Neutrophil (primary cell): Measurements from ENCODE around the gene IRX4.

Source experiments
- H3K27ac ChIP-seq: fragments of 200-600 bp; sonication (generic); 2 replicates; pipeline ENCODE4 v1.5.1; 2016; ENCODE audit warnings: mild to moderate bottlenecking, moderate library complexity
- H3K27me3 ChIP-seq: fragments of 200-600 bp; sonication (generic); 2 replicates; pipeline ENCODE4 v1.6.0; 2016; ENCODE audit warnings: mild to moderate bottlenecking
- H3K36me3 ChIP-seq: fragments of 200-600 bp; sonication (generic); 2 replicates; pipeline ENCODE4 v1.5.1; 2017
- H3K4me1 ChIP-seq, 2 experiments: fragments of 200-600 bp in 1 of 2; sonication (generic) in 1 of 2; 1 replicate in 1 of 2; 2 replicates in 1 of 2; pipeline versions ENCODE4 v1.5.1 to v1.6.1; 2013 to 2016; ENCODE audit warnings: low read depth in 1 of 2, low read length in 1 of 2, mild to moderate bottlenecking in 1 of 2, moderate library complexity in 1 of 2; ENCODE audit not compliant: control insufficient read depth in 1 of 2, insufficient read depth in 1 of 2
- H3K4me3 ChIP-seq, 2 experiments: fragments of 200-600 bp in 1 of 2; sonication (generic) in 1 of 2; 1 replicate in 1 of 2; 2 replicates in 1 of 2; pipeline ENCODE4 v1.5.1; 2013 to 2016; ENCODE audit warnings: low read depth in 1 of 2, low read length in 1 of 2, mild to moderate bottlenecking in 1 of 2, moderate library complexity in 1 of 2
- H3K9me3 ChIP-seq: fragments of 200-600 bp; sonication (generic); 2 replicates; pipeline ENCODE4 v1.5.1; 2016
- TF ChIP-seq, protein P1 (sequence below): fragments of 200-600 bp; sonication (generic); IDR thresholded peaks from 2 replicates; pipeline ENCODE4 v1.5.1; 2016; ENCODE audit warnings: antibody characterized with exemption

Gene IRX4

DNA sequence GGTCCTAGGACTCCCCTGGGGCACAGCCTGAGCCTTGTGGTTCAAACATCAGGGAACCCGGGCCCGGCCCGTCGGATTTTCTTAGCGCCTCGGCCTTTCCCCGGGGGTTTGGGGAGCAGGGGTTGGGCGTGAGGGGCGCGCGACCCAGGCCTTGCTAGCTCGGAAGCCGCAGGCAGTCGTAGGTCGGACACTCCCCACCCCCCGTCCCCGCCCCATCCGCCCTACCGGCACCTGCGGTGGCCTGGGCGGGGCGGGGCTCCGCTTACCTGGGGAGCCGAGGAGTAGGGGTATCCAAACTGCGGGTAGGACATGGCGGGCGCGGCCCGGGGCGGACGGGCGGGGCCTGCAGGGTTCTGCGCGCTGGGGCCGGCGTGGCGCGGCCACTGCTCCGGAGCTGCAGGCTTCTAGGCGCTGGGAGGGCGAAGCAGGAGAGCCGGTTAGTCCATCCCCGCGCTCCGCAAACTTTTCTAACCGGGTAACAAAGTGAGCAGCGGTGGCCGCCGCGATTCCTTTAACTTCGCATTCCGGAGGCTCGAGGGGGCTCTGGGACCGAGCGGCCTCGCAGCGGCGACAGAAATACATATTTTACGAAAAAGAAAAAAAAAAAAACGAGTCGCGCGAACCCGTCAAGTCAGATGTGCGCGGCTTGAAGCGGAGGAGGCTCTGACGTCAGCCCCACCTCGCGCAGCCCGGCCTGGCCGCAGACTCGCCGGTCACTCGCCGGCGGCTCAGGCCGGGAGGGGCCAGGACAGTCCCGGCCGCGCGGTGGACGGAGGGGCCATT is at the start of gene IRX4:
Gene IRX4 (minus strand): TSS at position 589 of the 783 bp plus-strand sequence. CDS start 278 bp downstream, at position 311.
- no peak within 1 kb of the TSS for H3K4me3 ChIP-seq
- peaks cover 100% of the 10 kb centered on the region for H3K27me3 ChIP-seq
- TF ChIP-seq, protein P1, sequence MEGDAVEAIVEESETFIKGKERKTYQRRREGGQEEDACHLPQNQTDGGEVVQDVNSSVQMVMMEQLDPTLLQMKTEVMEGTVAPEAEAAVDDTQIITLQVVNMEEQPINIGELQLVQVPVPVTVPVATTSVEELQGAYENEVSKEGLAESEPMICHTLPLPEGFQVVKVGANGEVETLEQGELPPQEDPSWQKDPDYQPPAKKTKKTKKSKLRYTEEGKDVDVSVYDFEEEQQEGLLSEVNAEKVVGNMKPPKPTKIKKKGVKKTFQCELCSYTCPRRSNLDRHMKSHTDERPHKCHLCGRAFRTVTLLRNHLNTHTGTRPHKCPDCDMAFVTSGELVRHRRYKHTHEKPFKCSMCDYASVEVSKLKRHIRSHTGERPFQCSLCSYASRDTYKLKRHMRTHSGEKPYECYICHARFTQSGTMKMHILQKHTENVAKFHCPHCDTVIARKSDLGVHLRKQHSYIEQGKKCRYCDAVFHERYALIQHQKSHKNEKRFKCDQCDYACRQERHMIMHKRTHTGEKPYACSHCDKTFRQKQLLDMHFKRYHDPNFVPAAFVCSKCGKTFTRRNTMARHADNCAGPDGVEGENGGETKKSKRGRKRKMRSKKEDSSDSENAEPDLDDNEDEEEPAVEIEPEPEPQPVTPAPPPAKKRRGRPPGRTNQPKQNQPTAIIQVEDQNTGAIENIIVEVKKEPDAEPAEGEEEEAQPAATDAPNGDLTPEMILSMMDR = no peak
- H3K4me1 ChIP-seq = no peaks in the 10 kb centered on the region
- no peaks in the 10 kb centered on the region for H3K36me3 ChIP-seq
- H3K9me3 ChIP-seq = no peaks in the 10 kb centered on the region
- H3K27ac ChIP-seq = no peak within 1 kb of the TSS

DNA sequence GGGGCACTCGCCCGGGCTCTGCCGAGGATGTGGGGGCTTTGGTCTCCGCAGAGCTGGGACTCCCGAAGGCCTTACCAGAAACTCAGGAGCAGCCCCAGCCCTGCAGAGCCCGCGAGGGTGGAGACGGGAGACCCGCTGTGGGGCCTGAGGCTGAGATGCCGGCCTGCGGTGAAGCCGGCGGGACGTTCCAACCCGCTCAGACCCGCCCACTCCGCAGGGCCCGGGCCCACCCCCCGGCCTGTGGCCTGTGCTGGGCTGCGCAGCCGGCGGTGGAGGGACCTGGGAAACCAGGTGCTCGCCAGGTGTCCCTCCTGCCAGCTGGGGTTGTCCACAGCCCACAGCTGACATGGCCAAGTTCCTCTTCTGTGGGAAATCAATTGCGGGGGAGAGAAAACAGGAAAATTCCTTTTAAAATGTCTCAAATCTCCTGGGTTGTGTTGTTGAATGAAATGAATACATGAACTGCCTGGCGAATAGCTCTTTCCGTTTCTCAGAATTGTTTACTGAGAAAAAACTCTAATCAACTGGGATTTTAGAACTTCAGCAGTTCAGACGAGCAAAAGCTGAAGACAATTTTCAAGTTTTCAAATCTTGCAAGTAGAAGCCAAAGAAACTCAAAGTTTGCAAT is 49.0 kb upstream of the IRX4 start:
- no peaks in the 10 kb centered on the region for H3K36me3 ChIP-seq
- H3K4me1 ChIP-seq = no peaks in the 10 kb centered on the region
- H3K27ac ChIP-seq = no peak overlapping the region
- H3K27me3 ChIP-seq = peaks cover 76% of the 10 kb centered on the region
- TF ChIP-seq, protein P1 = no peak
- no peak overlapping the region for H3K4me3 ChIP-seq
- H3K9me3 ChIP-seq = no peaks in the 10 kb centered on the region

DNA sequence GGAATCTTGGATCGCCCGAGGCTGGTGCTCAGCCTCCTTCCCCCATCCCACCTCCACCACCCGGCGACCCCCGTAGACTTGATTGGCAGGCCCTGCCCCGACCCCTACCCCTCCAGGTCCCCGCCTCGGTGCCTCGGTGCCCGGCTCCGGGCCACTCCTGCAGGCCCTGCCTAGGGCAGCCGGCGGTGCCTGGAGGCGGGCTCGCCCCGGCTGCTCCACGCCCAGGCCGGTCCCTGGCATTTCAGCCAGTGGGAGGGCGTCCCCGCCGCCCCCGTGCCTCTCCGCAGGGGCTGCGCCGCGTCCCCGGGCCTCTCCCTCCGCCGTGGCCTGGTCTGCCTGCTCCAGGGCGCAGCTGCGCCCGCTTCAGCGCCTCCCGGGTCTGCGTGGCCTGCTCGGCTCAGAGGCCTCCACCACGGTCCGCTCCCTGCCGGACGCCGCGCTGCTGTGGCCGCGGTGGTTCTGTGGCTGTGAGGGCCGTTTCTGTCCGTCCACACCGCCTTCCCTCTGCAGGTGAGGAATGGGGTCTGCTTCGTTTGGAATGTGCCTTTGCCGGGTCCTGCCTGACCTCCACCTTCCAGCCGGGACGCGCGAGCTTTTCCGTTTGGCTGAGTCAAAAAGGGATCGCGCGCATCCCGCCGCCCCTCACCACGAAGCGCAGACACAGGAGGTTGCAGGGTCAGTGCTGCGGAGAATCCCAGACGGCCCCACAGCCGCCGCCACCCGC is 48.3 kb upstream of the IRX4 start:
- Histone ChIP-seq H3K27ac (no peak overlapping the region), H3K4me1 (no peaks in the 10 kb centered on the region), H3K36me3 (no peaks in the 10 kb centered on the region), H3K9me3 (no peaks in the 10 kb centered on the region), H3K4me3 (no peak overlapping the region), H3K27me3 (peaks cover 80% of the 10 kb centered on the region)
- TF ChIP-seq, protein P1 = no peak

DNA sequence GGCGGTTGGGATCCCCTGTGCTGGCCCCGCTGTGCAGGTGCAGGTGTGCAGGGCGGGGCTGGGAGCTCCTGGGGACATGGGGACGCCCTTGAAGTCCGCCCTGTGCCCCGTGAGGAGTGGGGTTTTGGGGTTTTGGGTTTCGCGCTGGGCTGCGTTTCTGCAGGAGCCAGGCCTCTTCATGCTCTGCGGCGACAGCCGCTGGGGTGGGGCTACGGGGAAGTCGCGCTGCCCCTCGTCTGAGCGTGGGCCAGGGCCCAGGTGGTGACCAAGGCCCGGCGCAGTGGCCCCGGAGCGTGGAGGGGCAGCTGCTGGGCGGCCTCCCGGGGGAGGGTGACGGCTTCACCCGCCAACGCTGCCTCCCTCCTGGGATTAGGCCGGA is 47.8 kb upstream of the IRX4 start:
- Histone ChIP-seq H3K4me1 (no peaks in the 10 kb centered on the region), H3K9me3 (no peaks in the 10 kb centered on the region), H3K36me3 (no peaks in the 10 kb centered on the region), H3K27ac (no peak overlapping the region), H3K4me3 (no peak overlapping the region), H3K27me3 (peaks cover 80% of the 10 kb centered on the region)
- TF ChIP-seq, protein P1 = no peak

DNA sequence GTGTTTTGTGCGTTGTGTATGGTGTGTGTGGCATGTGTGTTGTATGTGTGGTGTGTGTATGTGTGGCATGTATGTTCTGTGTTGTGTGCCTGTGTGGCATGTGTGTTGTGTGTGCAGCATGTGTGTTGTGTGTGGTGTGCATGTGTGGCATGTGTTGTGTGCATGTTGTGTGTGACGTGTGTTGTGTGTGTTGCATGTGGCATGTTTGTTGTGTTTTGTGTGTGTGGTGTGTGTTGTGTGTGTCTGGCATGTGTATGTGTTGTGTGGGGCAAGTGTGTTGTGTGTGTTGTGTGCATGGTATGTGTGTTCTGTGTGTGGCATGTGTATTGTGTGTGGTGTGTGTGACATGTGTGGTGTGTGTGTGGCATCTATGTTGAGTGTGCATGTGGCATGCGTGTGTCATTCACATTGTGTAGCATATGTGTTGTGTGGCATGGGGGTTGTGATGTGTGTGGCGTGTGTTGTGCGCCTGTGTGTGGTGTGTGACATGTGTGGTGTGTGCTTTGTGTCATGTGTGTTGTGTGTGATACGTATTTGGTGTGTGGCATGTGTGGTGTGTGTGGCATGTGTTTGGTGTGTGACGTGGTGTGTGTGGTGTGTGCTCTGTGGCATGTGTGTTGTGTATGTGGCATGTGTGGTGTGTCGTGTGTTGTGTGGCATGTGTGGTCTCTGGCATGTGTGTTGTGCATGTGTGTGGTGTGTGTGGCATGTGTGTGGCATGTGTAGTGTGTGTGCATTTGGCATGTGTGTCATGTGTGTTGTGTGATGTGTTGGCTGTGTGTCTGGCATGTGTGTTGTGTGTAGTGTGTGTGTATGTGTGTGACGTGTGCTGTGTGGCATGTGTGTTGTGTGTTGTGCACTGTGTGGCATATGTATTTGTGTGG is 46.6 kb upstream of the IRX4 start:
- Histone ChIP-seq H3K4me3 (no peak overlapping the region), H3K4me1 (no peaks in the 10 kb centered on the region), H3K9me3 (no peaks in the 10 kb centered on the region), H3K36me3 (no peaks in the 10 kb centered on the region), H3K27ac (no peak overlapping the region), H3K27me3 (peaks cover 76% of the 10 kb centered on the region)
- TF ChIP-seq, protein P1 = no peak
